ENCODE measurements around the gene NFIX. TPM values are rescaled to one million over a fixed set of nuclear protein-coding genes. Genes with fewer than 3 reads are reported as not detected.
A peak's percentile ranks its signal among the peaks of the same experiment; 100 is the strongest.

NFIX gene
- total and polyA plus RNA-seq, 2 donors (not counting 1 experiment from before 2014, with no cell fraction given): 0.69 to 5.6 TPM

DNA sequence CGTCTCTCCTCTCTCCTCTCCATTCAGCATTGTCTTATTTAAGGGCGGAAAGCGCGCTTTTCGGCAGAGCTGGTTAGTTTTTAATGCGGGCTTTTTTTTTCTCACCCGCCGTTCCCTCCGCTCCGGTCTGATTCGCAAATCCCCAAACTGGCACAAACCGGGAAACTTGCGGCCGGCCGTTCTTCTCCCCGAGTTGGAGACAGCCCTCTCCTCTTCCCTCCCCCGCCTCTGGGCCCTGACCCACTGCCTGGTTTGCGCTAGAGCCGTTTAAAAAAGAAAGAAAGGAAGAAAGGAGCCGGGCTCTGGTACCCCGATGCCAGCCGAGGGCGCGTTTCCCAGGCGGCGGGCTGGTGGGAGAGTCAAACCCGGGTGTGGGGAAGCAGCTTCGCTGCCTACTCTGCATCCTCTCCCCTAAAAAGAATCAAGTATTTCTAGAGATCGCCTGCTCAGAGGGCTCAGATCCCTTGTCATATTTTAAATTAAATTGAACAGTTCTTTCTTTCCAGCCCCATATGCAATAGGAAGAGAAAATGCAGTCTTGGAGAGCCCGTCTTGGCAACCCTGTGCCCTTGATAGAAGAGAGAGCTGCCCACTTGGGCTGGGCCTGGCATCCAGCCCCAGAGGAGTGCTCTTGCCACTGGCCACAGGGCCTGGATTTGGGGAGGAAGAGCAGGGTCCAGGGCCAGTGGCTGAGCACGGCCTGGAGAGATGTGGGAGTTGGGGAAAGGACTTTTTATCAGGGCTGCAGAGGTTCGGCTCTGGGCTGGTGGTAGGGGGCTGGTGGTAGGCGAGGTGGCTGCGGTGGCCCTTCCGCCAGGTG, 19.0 kb downstream of the NFIX start:
- H3K27ac ChIP-seq (ENCODE audit: low read length in 2 of 2): no peak overlapping the region
- TF ChIP-seq, protein P1, sequence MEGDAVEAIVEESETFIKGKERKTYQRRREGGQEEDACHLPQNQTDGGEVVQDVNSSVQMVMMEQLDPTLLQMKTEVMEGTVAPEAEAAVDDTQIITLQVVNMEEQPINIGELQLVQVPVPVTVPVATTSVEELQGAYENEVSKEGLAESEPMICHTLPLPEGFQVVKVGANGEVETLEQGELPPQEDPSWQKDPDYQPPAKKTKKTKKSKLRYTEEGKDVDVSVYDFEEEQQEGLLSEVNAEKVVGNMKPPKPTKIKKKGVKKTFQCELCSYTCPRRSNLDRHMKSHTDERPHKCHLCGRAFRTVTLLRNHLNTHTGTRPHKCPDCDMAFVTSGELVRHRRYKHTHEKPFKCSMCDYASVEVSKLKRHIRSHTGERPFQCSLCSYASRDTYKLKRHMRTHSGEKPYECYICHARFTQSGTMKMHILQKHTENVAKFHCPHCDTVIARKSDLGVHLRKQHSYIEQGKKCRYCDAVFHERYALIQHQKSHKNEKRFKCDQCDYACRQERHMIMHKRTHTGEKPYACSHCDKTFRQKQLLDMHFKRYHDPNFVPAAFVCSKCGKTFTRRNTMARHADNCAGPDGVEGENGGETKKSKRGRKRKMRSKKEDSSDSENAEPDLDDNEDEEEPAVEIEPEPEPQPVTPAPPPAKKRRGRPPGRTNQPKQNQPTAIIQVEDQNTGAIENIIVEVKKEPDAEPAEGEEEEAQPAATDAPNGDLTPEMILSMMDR (IDR thresholded peaks at IDR 0.05): no peak
- H3K27ac Mint-ChIP-seq: no peak overlapping the region
- H3K4me1 Mint-ChIP-seq: peaks cover 38% of the 10 kb centered on the region
- WGBS (ENCODE audit: insufficient coverage): 17% methylated on average over 31 of the region's 35 CpGs
- H3K9me3 Mint-ChIP-seq (ENCODE audit: insufficient read depth): no peaks in the 10 kb centered on the region
- peak overlapping the region; percentile 60 for H3K9ac ChIP-seq (ENCODE audit: low read length)
- ATAC-seq (ENCODE audit: low read depth) (no peak), DNase-seq (peak; percentile 58)
- H3K79me2 ChIP-seq (ENCODE audit: control insufficient read depth, insufficient read depth, low read length): no peaks in the 10 kb centered on the region
- peaks cover 61% of the 10 kb centered on the region for H3K27me3 Mint-ChIP-seq
- peak overlapping the region in 4 of 5 experiments; percentile 23 to 71 (median 55) for H3K4me3 ChIP-seq (ENCODE audit: control extremely low read depth in 1 of 5, extremely low read depth in 1 of 5, insufficient read depth in 1 of 5, low read depth in 2 of 5, low read length in 4 of 5)
- H3K4me3 Mint-ChIP-seq: peak overlapping the region; percentile 92
- peak overlapping the region; percentile 69 for H2AFZ ChIP-seq (ENCODE audit: insufficient read depth, low read depth, low read length, poor library complexity, severe bottlenecking)
- peaks cover 35 to 49% of the 10 kb centered on the region in 2 donors for H3K4me1 ChIP-seq (ENCODE audit: control insufficient read depth in 2 of 2, insufficient read depth in 2 of 2, low read length in 2 of 2)
- H3K4me2 ChIP-seq (replicated peaks; ENCODE audit: low read depth, low read length, poor library complexity, severe bottlenecking): peak overlapping the region; percentile 76
- CTCF ChIA-PET: interaction anchor here (0.9 to 2.2 kb wide), 7 partner anchors 9 to 80 kb away, joined by 3 to 10 read pairs (median 7); no protein-coding TSS in a partner anchor
- no peaks in the 10 kb centered on the region for H3K36me3 ChIP-seq (replicated peaks in 1 of 2; ENCODE audit: control extremely low read depth in 1 of 2, control insufficient read depth in 1 of 2, extremely low read depth in 1 of 2, insufficient read depth in 2 of 2, low read length in 1 of 2)
- H4K20me1 ChIP-seq (ENCODE audit: control insufficient read depth, insufficient read depth, low read length, poor library complexity, severe bottlenecking): no peaks in the 10 kb centered on the region
- H3K27me3 ChIP-seq (replicated peaks in 1 of 4; ENCODE audit: control extremely low read depth in 1 of 4, control insufficient read depth in 3 of 4, insufficient read depth in 4 of 4, low read length in 3 of 4): peaks cover 0 to 63% (median 34%) of the 10 kb centered on the region in 4 experiments
- H3K9me3 ChIP-seq (ENCODE audit: control extremely low read depth in 1 of 3, control insufficient read depth in 2 of 3, insufficient read depth in 1 of 3, low read length in 2 of 3): peaks cover 0 to 24% (median 0%) of the 10 kb centered on the region in 3 donors
- intact Hi-C loops (cut with micrococcal nuclease): no loop called here
- POLR2A ChIA-PET: interaction anchor here (0.7 to 1.3 kb wide), 5 partner anchors 12 to 89 kb away, joined by 3 to 9 read pairs (median 5); no protein-coding TSS in a partner anchor

DNA sequence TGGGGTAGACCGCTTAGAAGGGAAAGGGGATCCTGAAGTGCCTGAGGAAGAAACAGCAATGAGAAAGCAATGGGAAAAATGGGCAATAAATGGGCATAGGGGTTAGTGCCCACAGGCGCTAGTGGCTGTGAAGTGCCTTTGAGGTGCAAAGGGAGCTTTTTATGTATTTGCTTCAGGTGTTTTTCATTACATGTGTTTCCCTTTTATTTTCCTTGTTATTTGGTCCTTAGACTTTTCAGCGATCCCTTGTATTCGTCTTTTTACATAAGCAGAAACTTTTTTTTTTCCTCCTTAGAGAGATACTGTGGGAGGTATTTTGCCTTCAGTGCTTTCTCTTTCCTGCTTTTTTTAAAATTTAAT, 19.6 kb downstream of the NFIX start:
- intact Hi-C loops (cut with micrococcal nuclease): no loop called here
- POLR2A ChIA-PET: no interaction called here
- Mint-ChIP-seq H3K4me1 (peaks cover 38% of the 10 kb centered on the region), H3K27ac (no peak overlapping the region), H3K27me3 (peaks cover 60% of the 10 kb centered on the region), H3K9me3 (ENCODE audit: insufficient read depth) (no peaks in the 10 kb centered on the region), H3K4me3 (peak overlapping the region; percentile 92)
- Histone ChIP-seq H3K36me3 (replicated peaks in 1 of 2; ENCODE audit: control extremely low read depth in 1 of 2, control insufficient read depth in 1 of 2, extremely low read depth in 1 of 2, insufficient read depth in 2 of 2, low read length in 1 of 2) (no peaks in the 10 kb centered on the region), H3K9ac (ENCODE audit: low read length) (no peak overlapping the region), H3K9me3 (ENCODE audit: control extremely low read depth in 1 of 3, control insufficient read depth in 2 of 3, insufficient read depth in 1 of 3, low read length in 2 of 3) (peaks cover 0 to 24% (median 0%) of the 10 kb centered on the region in 3 donors), H3K4me1 (ENCODE audit: control insufficient read depth in 2 of 2, insufficient read depth in 2 of 2, low read length in 2 of 2) (peaks cover 35 to 49% of the 10 kb centered on the region in 2 donors), H3K27me3 (replicated peaks in 1 of 4; ENCODE audit: control extremely low read depth in 1 of 4, control insufficient read depth in 3 of 4, insufficient read depth in 4 of 4, low read length in 3 of 4) (peaks cover 0 to 58% (median 30%) of the 10 kb centered on the region in 4 experiments), H2AFZ (ENCODE audit: insufficient read depth, low read depth, low read length, poor library complexity, severe bottlenecking) (no peak overlapping the region), H4K20me1 (ENCODE audit: control insufficient read depth, insufficient read depth, low read length, poor library complexity, severe bottlenecking) (no peaks in the 10 kb centered on the region), H3K27ac (ENCODE audit: low read length in 2 of 2) (no peak overlapping the region), H3K4me3 (ENCODE audit: control extremely low read depth in 1 of 5, extremely low read depth in 1 of 5, insufficient read depth in 1 of 5, low read depth in 2 of 5, low read length in 4 of 5) (no peak overlapping the region), H3K4me2 (replicated peaks; ENCODE audit: low read depth, low read length, poor library complexity, severe bottlenecking) (no peak overlapping the region), H3K79me2 (ENCODE audit: control insufficient read depth, insufficient read depth, low read length) (no peaks in the 10 kb centered on the region)
- ATAC-seq (ENCODE audit: low read depth): no peak
- 94% methylated on average over 1 of the region's 4 CpGs for WGBS (ENCODE audit: insufficient coverage)
- TF ChIP-seq EZH2 (IDR thresholded peaks at IDR 0.05; ENCODE audit: borderline replicate concordance, insufficient read depth, low read depth, low read length, poor library complexity, severe bottlenecking): no peak
- DNase-seq: no peak
- CTCF ChIA-PET: interaction anchor here (2.1 to 2.2 kb wide), 3 partner anchors 15 to 50 kb away, joined by 7 to 8 read pairs (median 7); no protein-coding TSS in a partner anchor
